HG03575 (cell line): ENCODE results near the gene AKR1D1.
"Not testable (repeated sequence)": the region's sequence is repeated elsewhere in the genome, so short reads cannot be mapped to it uniquely, and the experiment has no call there.

Experiments
- ATAC-seq: cut with Tn5 transposase; IDR thresholded peaks from one replicate; pipeline ENCODE4 v1.9.1; 2021; ENCODE audit not compliant: unreplicated experiment, insufficient number of reproducible peaks, low FRiP score; ENCODE audit errors: extremely low read depth

AKR1D1 gene

GRCh38 chr7:138076196-138076595, at the start of gene AKR1D1:
TSS of gene AKR1D1 (plus strand) at chr7:138076459. CDS start at chr7:138076519, 60 bp downstream.
- ATAC-seq = no peak

- ATAC-seq = no peak
Observed at GRCh38 chr7:138027100-138027499, 49.2 kb upstream of the AKR1D1 start.

GRCh38 chr7:138029126-138029525, 47.1 kb upstream of the AKR1D1 start:
- ATAC-seq = no peak

GRCh38 chr7:138029941-138030340, 46.3 kb upstream of the AKR1D1 start:
- no peak for ATAC-seq

GRCh38 chr7:138030679-138031351, 45.4 kb upstream of the AKR1D1 start:
- ATAC-seq = no peak

- no peak for ATAC-seq
Observed at GRCh38 chr7:138032186-138032585, 44.1 kb upstream of the AKR1D1 start.

- no peak for ATAC-seq
Observed at GRCh38 chr7:138032770-138033169, 43.5 kb upstream of the AKR1D1 start.

GRCh38 chr7:138033241-138033640, 43.0 kb upstream of the AKR1D1 start:
- ATAC-seq = no peak

GRCh38 chr7:138036135-138036534, 40.1 kb upstream of the AKR1D1 start:
- no peak for ATAC-seq

- not testable (repeated sequence) for ATAC-seq
Observed at GRCh38 chr7:138040063-138040462, 36.2 kb upstream of the AKR1D1 start.

GRCh38 chr7:138044897-138045296, 31.4 kb upstream of the AKR1D1 start:
- ATAC-seq = no peak

- ATAC-seq = no peak
Observed at GRCh38 chr7:138047907-138048306, 28.4 kb upstream of the AKR1D1 start.

- no peak for ATAC-seq
Observed at GRCh38 chr7:138049505-138050116, 26.6 kb upstream of the AKR1D1 start.

- not testable (repeated sequence) for ATAC-seq
Observed at GRCh38 chr7:138051712-138052247, 24.5 kb upstream of the AKR1D1 start.

- no peak for ATAC-seq
Observed at GRCh38 chr7:138052696-138053095, 23.6 kb upstream of the AKR1D1 start.

- not testable (repeated sequence) for ATAC-seq
Observed at GRCh38 chr7:138055698-138056097, 20.6 kb upstream of the AKR1D1 start.

GRCh38 chr7:138063400-138063799, 12.9 kb upstream of the AKR1D1 start:
- ATAC-seq = no peak

GRCh38 chr7:138064856-138065357, 11.4 kb upstream of the AKR1D1 start:
- no peak for ATAC-seq

GRCh38 chr7:138065827-138066226, 10.4 kb upstream of the AKR1D1 start:
- ATAC-seq = no peak

- ATAC-seq = no peak
Observed at GRCh38 chr7:138066954-138067394, 9.3 kb upstream of the AKR1D1 start.
